Left ventricle myocardium superior (tissue), 1 donor: ENCODE measurements around the gene PDE11A. TPM values are rescaled to one million over a fixed set of nuclear protein-coding genes. Genes with fewer than 3 reads are reported as not detected.
A peak's percentile ranks its signal among the peaks of the same experiment; 100 is the strongest.

ENCODE experiments used
- ATAC-seq: fragments of 200-7000 bp; cut with Tn5 transposase; one replicate; pipeline ENCODE4 v1.9.1; 2020; ENCODE audit warnings: mild to moderate bottlenecking, moderate library complexity
- DNase-seq: peaks from one replicate; pipeline ENCODE4 v3.0.0-alpha.2; 2020
- intact Hi-C: fragments of 100-400 bp; cut with micrococcal nuclease; formaldehyde crosslinking; loops from one replicate; pipeline ENCODE4 v1.11.0; 2022
- long read RNA-seq: library from polyadenylated mRNA; unstranded; transcript quantifications from one replicate; pipeline ENCODE4 v2.0.0, GENCODE V29; 2021
- total RNA-seq: library from RNA; stranded (reverse); fragmentation: NEBNext Ultra II Directional; extraction: Animal tissue kit (Norgen Biotek cat#: 25700); gene quantifications from one replicate; pipeline ENCODE4 v1.2.1, GENCODE V29; 2021
- donor health status: DM: no; HTN: yes; CAD: no; lungs with severe emphysema.

PDE11A gene
- 4.4 TPM for total RNA-seq
- long read RNA-seq, full-length matches to known transcripts, result 1 of 2 reads
- long read RNA-seq, partial matches to known transcripts, result 0 of 2 reads
- long read RNA-seq, other reads (novel, unspliced or antisense), result 1 of 2 reads

DNA sequence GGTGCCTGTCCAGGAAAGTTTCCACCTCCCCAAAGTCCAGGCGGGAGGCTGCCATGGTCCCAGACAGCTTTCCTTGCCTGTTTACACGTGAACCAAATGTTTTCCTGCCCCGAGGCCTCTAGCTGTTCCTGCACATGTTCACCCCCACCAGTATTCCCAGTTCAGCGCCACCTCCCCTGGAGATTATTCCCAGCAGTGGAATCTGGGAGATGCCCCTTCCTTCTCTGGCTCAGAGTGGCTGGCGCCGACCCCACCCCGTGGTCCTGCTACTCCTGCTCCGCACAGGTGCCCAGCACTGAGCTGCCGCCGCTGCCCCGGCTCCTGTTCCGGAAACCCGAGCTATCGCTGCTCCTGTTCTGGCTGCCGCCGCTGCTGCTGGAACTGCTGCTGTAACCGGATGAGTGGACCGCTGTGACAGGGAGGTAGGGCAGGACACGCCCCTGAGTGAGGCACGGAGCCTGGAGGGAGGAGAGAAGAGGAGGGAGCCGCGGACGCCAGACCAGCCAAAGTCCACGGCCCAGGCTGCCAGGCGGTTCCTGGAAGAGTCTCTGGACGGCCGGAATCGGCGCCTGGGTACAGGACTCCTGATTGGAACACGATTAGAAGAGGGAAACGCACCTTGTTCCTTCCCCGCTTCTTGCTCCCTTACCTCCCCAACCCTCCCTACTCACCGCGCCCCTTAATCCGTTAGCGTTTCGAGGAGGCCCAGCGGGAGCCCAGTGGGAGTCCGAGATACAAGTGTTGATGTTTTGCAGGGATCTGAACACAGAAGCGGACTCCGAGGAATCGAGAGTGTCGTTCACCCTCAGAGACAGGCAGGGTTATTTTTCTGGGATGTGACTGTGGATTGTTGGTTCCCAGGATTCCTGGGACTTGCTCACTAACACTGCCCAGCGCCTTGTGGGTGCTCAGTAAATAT is at the start of gene PDE11A:
PDE11A (minus strand) TSS at position 395 of the 919 bp plus-strand sequence; CDS start at position 55, 340 bp downstream.
- peak; percentile 98 for ATAC-seq
- intact Hi-C loops, result loop anchor here (5.0 kb wide), 1 partner anchor 275 kb away; no protein-coding TSS in a partner anchor

GRCh38 chr2:178119179-178119922 is 46.8 kb upstream of the PDE11A start:
- no peak for DNase-seq
- intact Hi-C loops, result no loop called here
- peak; percentile 62 for ATAC-seq

More for the DNA sequence above, at the start of gene PDE11A:
- peak; percentile 86 for DNase-seq

- intact Hi-C loops, result no loop called here
Observed at GRCh38 chr2:178117725-178118124, 45.1 kb upstream of the PDE11A start.

GRCh38 chr2:178115271-178115670 is 42.7 kb upstream of the PDE11A start:
- DNase-seq (no peak), ATAC-seq (no peak)
- intact Hi-C loops, result no loop called here

More at GRCh38 chr2:178117725-178118124, 45.1 kb upstream of the PDE11A start:
- DNase-seq (no peak), ATAC-seq (no peak)

GRCh38 chr2:178114462-178114861 is 41.9 kb upstream of the PDE11A start:
- ATAC-seq (no peak), DNase-seq (no peak)
- intact Hi-C loops, result no loop called here

- intact Hi-C loops, result no loop called here
- peak; percentile 96 for DNase-seq
- peak; percentile 99 for ATAC-seq
Observed at GRCh38 chr2:178112202-178113152, 39.9 kb upstream of the PDE11A start, which contains the start of gene RBM45. TSS of gene RBM45 (plus strand) at chr2:178112437. CDS start at chr2:178112547, 110 bp downstream.

- ATAC-seq (no peak), DNase-seq (no peak)
- intact Hi-C loops, result no loop called here
Observed at GRCh38 chr2:178111743-178112142, 39.2 kb upstream of the PDE11A start.

GRCh38 chr2:178110681-178111080 is 38.1 kb upstream of the PDE11A start:
- intact Hi-C loops, result no loop called here
- DNase-seq, result no peak
- ATAC-seq, result no peak

DNA sequence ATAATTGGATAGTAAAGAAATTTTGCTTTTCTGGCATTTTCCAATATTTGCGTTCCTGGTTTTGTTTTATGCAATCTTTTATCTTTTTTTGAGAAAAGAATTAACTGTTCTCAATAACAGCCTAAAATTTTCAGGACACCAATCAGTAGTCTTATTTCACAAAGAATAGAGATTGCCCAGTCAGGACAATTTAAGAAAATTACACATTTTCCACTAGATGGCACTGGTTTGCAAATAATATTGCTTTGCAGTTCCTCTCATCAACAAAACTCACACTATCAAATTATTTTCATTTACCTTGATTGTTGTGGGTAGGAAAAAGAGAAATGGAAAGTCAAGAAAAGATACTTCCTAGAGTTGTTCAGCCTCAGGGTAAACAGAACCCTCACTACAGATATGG is 37.2 kb upstream of the PDE11A start:
- DNase-seq, result no peak
- intact Hi-C loops, result no loop called here
- no peak for ATAC-seq

- no peak for DNase-seq
- intact Hi-C loops, result no loop called here
- no peak for ATAC-seq
Observed at GRCh38 chr2:178108176-178108575, 35.6 kb upstream of the PDE11A start.

DNA sequence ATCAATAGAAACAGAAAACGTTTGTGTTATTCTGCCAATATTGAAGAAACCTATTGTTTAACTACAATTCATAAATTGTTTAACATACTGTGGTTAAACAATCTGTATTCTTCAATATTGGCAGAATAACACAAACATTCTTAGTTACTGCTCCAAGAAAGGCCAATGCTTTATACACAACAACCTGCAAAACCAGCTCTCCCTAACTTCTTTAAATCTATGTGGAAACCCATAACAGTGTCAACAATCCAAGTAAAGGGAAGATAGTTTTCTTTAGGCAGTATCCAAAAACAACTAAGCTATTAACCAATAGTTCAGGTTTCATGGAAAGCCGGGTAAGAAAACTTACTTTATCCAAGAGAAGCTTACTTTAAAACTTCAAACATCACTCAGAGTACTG is 33.5 kb upstream of the PDE11A start:
- intact Hi-C loops, result no loop called here
- ATAC-seq (no peak), DNase-seq (no peak)

GRCh38 chr2:178105566-178105965 is 33.0 kb upstream of the PDE11A start:
- ATAC-seq, result no peak
- no peak for DNase-seq
- intact Hi-C loops, result no loop called here

DNA sequence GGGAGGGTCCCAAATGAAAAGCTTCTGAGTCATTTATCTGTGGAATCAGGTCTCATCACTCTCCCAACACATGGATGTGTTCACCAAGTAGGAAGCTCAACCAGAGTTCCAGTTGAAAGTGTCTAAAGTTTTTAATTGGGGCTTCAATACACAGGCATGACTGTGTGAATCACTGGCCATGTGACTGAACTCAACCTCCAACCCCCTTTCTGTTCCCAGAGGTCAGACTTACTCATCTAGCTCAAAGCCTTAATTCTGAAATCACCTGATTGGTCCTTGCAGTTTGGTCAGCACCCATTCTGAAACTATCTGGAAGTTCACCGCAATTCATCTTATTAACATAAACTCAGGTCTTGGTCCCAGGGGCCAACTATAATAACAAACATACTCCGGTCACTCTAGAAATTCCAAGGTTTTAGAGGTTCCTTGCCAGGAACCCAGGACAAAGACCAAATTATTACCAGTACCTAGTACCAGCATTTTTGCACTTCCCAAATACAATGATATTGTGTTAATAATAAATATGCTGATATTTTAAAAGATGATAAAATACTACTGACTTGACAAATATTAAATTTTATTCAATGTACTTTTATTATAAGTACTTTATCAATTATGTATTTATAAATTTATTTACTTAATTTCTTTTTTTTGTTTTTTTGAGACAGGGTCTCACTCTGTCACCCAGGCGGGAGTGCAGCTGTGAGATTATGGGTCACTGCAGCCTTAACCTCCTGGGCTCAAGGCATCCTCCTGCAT is 28.9 kb upstream of the PDE11A start:
- no peak for ATAC-seq

GRCh38 chr2:178093471-178093870 is 20.9 kb upstream of the PDE11A start:
- intact Hi-C loops, result no loop called here
- ATAC-seq (no peak), DNase-seq (no peak)

More for the DNA sequence above, 28.9 kb upstream of the PDE11A start:
- DNase-seq, result no peak
- intact Hi-C loops, result no loop called here

DNA sequence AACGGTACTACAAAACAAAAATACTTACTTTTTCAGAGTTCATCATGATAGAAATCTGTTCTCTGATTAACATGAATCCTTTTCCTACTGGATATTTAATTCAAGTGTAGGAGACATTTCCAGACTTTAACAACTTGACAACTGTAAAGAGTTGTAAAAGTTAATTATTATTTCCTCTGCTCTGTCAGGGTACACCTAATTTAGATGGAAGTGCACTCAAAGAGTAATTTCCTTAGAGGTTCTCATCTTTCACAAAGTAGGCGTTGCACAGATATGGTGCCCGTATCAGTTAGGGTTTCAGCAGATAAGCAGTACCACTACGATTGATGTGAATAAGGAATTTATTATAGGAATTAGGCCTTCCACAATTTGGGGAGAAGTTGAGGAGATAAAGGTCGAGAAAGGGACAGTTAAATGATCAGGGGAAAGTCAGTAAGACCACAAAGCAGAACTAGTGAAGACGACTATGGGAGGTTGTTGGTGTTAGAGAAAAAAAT is 16.2 kb upstream of the PDE11A start:
- intact Hi-C loops, result no loop called here

DNA sequence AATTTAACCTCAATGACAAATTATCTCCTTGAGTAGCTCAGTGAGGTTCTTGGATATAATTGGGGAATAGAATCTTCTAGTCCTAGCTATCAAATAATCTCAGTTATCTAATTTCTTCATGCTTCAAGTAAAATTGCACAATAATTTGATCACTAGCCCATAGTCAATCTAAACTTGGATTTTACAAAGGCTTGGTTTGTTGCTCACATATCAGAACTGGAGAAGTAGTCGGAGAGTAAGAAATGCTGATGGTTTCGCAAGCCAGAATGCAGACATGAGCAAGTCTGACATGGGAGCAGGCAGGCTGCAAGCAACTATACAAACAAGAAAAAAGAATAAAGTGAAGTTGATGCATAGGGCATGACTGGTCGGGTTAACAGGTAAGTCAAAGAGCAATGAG is 11.7 kb upstream of the PDE11A start:
- intact Hi-C loops, result no loop called here

More for the DNA sequence above, 16.2 kb upstream of the PDE11A start:
- ATAC-seq (no peak), DNase-seq (no peak)

GRCh38 chr2:178082408-178083045 is 9.9 kb upstream of the PDE11A start:
- ATAC-seq (no peak), DNase-seq (no peak)
- intact Hi-C loops, result no loop called here

More for the DNA sequence above, 11.7 kb upstream of the PDE11A start:
- ATAC-seq, result no peak
- DNase-seq, result no peak
